ENCODE results near the gene RCCD1. TPM values are rescaled to one million over a fixed set of nuclear protein-coding genes. Genes with fewer than 3 reads are reported as not detected.

Gene RCCD1
- total RNA-seq, 2 experiments from 2014 or later: 28.9 to 37.4 TPM

DNA sequence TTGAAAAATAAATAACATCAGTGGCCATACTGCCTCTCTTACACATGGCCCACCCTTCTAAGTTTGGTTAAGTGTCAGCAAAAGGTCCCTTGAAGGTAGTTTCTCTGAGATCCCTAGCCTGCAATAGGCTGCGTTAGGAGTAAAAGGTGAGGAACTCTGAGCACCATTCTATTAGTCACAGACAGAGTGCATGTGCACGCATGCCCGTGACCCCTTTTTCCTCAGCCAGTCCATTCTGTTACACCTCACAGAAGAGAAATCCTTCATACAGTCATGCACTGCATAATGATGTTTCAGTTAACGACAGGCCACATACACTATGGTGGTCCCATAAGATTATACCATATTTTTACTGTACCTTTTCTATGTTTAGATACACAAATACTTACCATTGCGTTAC lies 12.5 kb downstream of the RCCD1 start:
- H3K27me3 Mint-ChIP-seq: no peaks in the 10 kb centered on the region
- H3K4me1 Mint-ChIP-seq: no peaks in the 10 kb centered on the region
- ChIA-PET POLR2A (no interaction called here), CTCF (interaction anchor here (0.6 to 1.5 kb wide), 2 partner anchors 12 to 31 kb away, joined by 5 read pairs; no protein-coding TSS in a partner anchor)
- H3K4me3 Mint-ChIP-seq: no peak overlapping the region
- intact Hi-C loops (cut with DNase I, micrococcal nuclease): no loop called here
- H3K27ac Mint-ChIP-seq: no peak overlapping the region
- ATAC-seq (no peak), DNase-seq (no peak)
- peaks cover 64% of the 10 kb centered on the region for H3K36me3 Mint-ChIP-seq (ENCODE audit: low read depth)
- no peaks in the 10 kb centered on the region for H3K9me3 Mint-ChIP-seq (ENCODE audit: low read depth)

DNA sequence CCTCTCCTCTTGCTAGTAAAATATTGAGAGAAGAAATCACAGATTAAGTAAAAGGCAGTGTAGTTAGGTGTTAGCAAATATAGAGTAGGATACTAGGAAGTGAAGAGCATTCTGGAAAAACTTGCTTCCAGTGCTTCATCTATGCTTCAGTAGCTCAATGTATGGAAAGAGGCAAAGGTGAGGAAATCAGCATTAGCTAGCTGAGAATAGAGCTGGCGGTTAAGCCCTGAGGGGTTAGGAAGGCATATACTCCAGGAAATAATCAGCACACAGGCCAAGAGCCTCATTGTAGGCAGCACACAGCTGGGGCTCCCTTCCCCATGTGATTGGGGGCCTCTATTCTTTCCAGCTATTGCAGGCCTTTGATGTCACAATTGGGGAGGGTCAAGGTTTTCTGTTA lies 13.8 kb downstream of the RCCD1 start:
- Mint-ChIP-seq H3K9me3 (ENCODE audit: low read depth) (no peaks in the 10 kb centered on the region), H3K36me3 (ENCODE audit: low read depth) (peaks cover 60% of the 10 kb centered on the region), H3K4me1 (no peaks in the 10 kb centered on the region), H3K27ac (no peak overlapping the region), H3K4me3 (no peak overlapping the region), H3K27me3 (no peaks in the 10 kb centered on the region)
- CTCF ChIA-PET: interaction anchor here (1.2 to 3.3 kb wide), 2 partner anchors 11 to 14 kb away, joined by 3 to 19 read pairs; partner anchors contain the start of gene RCCD1
- POLR2A ChIA-PET: no interaction called here
- no peak for DNase-seq
- intact Hi-C loops (cut with DNase I, micrococcal nuclease): no loop called here
- ATAC-seq: no peak

DNA sequence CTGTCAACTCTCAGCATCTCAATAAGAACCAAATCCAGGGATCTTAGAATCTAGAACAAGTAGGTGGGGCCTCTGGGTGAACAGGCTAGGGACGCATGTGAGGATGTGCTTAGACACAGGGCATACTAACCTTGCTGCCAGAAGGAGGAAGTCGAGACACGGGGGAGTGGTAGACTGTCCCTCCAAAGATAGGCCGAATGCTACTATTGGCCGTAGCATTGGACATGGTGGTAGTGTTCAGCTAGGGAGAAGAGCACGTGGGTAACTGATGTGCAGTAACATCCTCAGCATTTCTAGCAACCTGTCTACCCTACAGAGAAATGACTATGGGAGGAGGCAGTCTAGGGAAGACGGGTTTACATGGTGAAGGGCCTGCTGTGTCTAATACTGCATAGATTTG lies 15.6 kb downstream of the RCCD1 start:
- Mint-ChIP-seq H3K36me3 (ENCODE audit: low read depth) (peaks cover 62% of the 10 kb centered on the region), H3K9me3 (ENCODE audit: low read depth) (no peaks in the 10 kb centered on the region), H3K4me1 (no peaks in the 10 kb centered on the region), H3K27me3 (no peaks in the 10 kb centered on the region), H3K27ac (no peak overlapping the region), H3K4me3 (no peak overlapping the region)
- intact Hi-C loops (cut with DNase I, micrococcal nuclease): no loop called here
- no peak for DNase-seq
- no peak for ATAC-seq
- CTCF ChIA-PET: interaction anchor here (0.7 to 3.3 kb wide), 3 partner anchors 9 to 85 kb away, joined by 3 to 19 read pairs (median 3); no protein-coding TSS in a partner anchor
- POLR2A ChIA-PET: no interaction called here

DNA sequence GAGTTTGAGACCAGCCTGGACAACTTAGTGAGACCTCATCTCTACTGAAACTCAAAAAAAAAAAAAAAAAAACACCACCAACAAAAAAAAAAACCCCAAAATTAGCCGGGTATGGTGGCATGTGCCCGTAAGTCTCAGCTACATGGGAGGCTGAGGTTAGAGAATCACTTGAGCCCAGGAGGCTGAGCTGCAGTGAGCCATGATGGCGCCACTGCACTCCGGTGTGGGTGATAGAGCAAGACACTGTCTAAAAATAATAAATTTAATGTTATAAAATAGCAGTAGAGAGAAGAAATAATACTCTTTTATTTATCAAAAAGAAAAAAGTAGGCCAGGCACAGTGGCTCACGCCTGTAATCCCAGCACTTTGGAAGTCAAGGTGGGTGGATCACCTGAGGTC lies 17.4 kb downstream of the RCCD1 start:
- no peak overlapping the region for H3K4me3 Mint-ChIP-seq
- ChIA-PET POLR2A (interaction anchor here (0.7 to 1.4 kb wide), 2 partner anchors 9 to 33 kb away, joined by 4 to 6 read pairs; no protein-coding TSS in a partner anchor), CTCF (no interaction called here)
- no peaks in the 10 kb centered on the region for H3K4me1 Mint-ChIP-seq
- no peaks in the 10 kb centered on the region for H3K9me3 Mint-ChIP-seq (ENCODE audit: low read depth)
- H3K27ac Mint-ChIP-seq: no peak overlapping the region
- peaks cover 64% of the 10 kb centered on the region for H3K36me3 Mint-ChIP-seq (ENCODE audit: low read depth)
- intact Hi-C loops (cut with DNase I, micrococcal nuclease): no loop called here
- no peaks in the 10 kb centered on the region for H3K27me3 Mint-ChIP-seq
- ATAC-seq (no peak), DNase-seq (no peak)

DNA sequence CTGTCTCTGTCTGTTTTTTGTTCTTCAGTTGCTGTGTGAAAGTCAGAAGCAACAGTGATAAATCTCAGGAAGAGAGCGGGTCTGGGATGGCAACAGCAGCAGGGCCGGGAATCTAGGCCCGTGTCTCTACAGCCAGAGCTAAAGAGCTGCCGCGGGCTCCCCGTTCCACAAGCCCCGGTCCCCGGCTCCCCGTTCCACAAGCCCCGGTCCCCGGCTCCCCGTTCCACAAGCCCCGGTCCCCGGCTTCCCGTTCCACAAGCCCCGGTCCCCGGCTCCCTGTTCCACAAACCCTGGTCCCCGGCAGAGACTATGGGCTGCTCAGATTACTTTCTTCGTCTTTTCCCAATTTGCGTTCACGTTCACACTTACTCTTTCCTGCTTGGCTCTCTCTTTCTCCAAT lies 19.5 kb downstream of the RCCD1 start:
- ChIA-PET POLR2A (no interaction called here), CTCF (no interaction called here)
- ATAC-seq (no peak), DNase-seq (no peak)
- intact Hi-C loops (cut with DNase I, micrococcal nuclease): no loop called here
- Mint-ChIP-seq H3K36me3 (ENCODE audit: low read depth) (peaks cover 60% of the 10 kb centered on the region), H3K27ac (no peak overlapping the region), H3K4me1 (no peaks in the 10 kb centered on the region), H3K9me3 (ENCODE audit: low read depth) (no peaks in the 10 kb centered on the region), H3K4me3 (no peak overlapping the region), H3K27me3 (no peaks in the 10 kb centered on the region)

DNA sequence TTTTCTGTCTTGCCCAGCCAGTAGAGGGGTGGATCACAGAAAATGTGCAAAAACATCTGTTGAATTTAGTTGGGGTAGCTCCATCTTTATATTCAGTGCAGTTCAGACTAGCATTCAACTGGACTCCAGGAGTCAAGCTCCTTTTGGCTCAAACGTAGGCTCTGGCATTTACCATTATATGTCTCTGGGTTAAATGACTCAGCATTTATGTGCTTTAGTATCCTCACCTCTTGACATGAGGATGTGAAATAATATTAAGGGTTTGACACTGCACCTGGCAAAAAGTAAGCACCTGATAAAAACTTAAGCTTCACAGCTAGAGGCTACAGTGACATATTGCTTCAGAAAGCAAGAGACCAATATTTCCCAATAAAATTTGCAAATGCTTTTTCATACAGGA lies 24.9 kb downstream of the RCCD1 start:
- ChIA-PET CTCF (interaction anchor here (0.7 to 1.4 kb wide), 5 partner anchors 9 to 47 kb away, joined by 3 to 6 read pairs (median 5); partner anchors contain the start of gene HDDC3), POLR2A (interaction anchor here (1.2 to 1.5 kb wide), 2 partner anchors 13 to 54 kb away, joined by 3 to 4 read pairs; no protein-coding TSS in a partner anchor)
- intact Hi-C loops (cut with DNase I, micrococcal nuclease): no loop called here
- Mint-ChIP-seq H3K9me3 (ENCODE audit: low read depth) (no peaks in the 10 kb centered on the region), H3K27ac (no peak overlapping the region), H3K27me3 (no peaks in the 10 kb centered on the region), H3K36me3 (ENCODE audit: low read depth) (peaks cover 78% of the 10 kb centered on the region), H3K4me1 (peaks cover 9% of the 10 kb centered on the region), H3K4me3 (no peak overlapping the region)
- no peak for ATAC-seq
- no peak for DNase-seq

DNA sequence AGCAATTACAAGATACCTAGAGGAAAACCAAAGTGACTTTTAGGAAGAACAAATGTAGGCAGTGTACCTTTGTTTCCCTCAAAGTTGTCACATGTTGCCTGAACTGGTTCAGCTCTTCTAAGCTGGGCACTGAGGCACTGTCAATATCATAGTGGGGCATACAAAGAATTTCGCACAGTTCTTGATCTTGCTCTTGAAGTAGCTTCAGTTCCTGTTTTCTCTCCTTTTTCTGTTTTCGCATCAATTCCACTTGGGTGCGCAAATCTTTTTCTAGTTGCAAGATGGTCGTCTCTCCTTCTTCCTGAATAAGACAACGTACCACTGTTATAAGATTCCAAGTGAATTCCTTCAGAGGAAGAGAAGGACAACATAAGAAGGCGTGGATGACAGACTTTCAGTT lies 27.0 kb downstream of the RCCD1 start:
- ChIA-PET POLR2A (interaction anchor here (0.7 to 1.0 kb wide), 2 partner anchors 10 to 1502 kb away, joined by 3 to 6 read pairs; no protein-coding TSS in a partner anchor), CTCF (interaction anchor here (1.1 to 1.4 kb wide), 3 partner anchors 25 to 290 kb away, joined by 3 to 6 read pairs (median 3); no protein-coding TSS in a partner anchor)
- DNase-seq: no peak
- Mint-ChIP-seq H3K27ac (no peak overlapping the region), H3K4me1 (peaks cover 9% of the 10 kb centered on the region), H3K36me3 (ENCODE audit: low read depth) (peaks cover 64% of the 10 kb centered on the region), H3K27me3 (no peaks in the 10 kb centered on the region), H3K4me3 (no peak overlapping the region), H3K9me3 (ENCODE audit: low read depth) (no peaks in the 10 kb centered on the region)
- intact Hi-C loops (cut with DNase I, micrococcal nuclease): no loop called here
- no peak for ATAC-seq

DNA sequence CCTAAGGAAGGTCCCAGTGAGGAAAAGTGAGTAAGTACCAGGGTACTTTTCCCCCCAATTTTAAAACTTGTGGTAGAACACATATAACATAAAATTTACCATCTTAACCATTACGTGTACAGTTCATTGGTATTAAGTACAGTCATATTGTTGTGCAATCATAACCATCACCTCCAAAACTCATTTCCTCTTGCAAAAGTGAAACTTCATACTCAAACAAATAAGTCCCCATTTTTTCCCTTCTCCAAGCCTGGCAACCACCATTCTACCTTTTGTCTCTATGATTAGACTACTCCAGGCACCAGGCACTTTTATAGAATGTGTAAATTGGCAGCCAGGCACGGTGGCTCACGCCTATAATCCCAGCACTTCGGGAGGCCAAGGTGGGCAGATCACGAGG lies 27.5 kb downstream of the RCCD1 start:
- Mint-ChIP-seq H3K4me3 (no peak overlapping the region), H3K4me1 (peaks cover 11% of the 10 kb centered on the region), H3K27ac (peak overlapping the region; percentile 32), H3K36me3 (ENCODE audit: low read depth) (peaks cover 62% of the 10 kb centered on the region), H3K9me3 (ENCODE audit: low read depth) (no peaks in the 10 kb centered on the region), H3K27me3 (no peaks in the 10 kb centered on the region)
- DNase-seq (no peak), ATAC-seq (peak; percentile 57)
- POLR2A ChIA-PET: no interaction called here
- intact Hi-C loops (cut with DNase I, micrococcal nuclease): no loop called here
- CTCF ChIA-PET: interaction anchor here (0.8 to 1.9 kb wide), 3 partner anchors 16 to 49 kb away, joined by 3 to 6 read pairs (median 3); no protein-coding TSS in a partner anchor

DNA sequence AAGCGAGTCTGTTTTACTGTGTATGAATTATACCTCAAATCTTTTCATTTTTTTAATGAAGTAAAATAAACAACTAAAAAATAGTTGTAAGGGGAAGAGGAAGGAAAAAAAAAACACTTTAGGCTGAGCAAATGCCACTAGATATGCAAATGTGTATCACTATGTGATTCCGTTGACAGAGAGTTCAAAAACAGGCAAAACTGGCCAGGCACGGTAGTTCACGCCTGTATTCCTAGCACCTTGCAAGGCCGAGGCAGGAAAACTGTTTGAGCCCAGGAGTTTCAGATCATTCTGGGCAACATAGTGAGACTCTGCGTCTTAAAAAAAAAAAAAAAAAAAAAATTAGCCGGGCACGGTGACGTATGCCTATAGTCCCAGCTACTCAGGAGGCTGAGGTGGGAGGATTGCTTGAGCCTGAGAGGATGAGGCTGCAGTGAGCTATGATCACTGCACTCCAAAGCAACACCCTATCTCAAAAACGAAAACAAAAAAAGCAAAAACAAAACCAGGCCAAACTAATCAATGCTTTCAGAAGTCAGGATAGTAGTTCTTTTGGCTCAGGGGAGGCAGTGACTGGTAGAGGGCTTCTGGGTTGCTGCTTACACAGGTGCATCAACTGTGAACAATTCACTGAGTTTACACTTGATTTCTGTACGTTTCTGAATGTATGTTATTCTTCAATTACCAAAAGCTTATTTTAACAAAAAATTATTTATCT lies 32.3 kb downstream of the RCCD1 start:
- Mint-ChIP-seq H3K4me3 (no peak overlapping the region), H3K27ac (no peak overlapping the region), H3K36me3 (ENCODE audit: low read depth) (peaks cover 31% of the 10 kb centered on the region), H3K27me3 (no peaks in the 10 kb centered on the region), H3K9me3 (ENCODE audit: low read depth) (no peaks in the 10 kb centered on the region), H3K4me1 (peaks cover 26% of the 10 kb centered on the region)
- DNase-seq (no peak), ATAC-seq (no peak)
- POLR2A ChIA-PET: no interaction called here
- intact Hi-C loops (cut with DNase I, micrococcal nuclease): no loop called here
- CTCF ChIA-PET: interaction anchor here (1.1 to 3.6 kb wide), 6 partner anchors 28 to 84 kb away, joined by 4 to 11 read pairs (median 5); partner anchors contain the start of genes HDDC3, MAN2A2 and UNC45A

DNA sequence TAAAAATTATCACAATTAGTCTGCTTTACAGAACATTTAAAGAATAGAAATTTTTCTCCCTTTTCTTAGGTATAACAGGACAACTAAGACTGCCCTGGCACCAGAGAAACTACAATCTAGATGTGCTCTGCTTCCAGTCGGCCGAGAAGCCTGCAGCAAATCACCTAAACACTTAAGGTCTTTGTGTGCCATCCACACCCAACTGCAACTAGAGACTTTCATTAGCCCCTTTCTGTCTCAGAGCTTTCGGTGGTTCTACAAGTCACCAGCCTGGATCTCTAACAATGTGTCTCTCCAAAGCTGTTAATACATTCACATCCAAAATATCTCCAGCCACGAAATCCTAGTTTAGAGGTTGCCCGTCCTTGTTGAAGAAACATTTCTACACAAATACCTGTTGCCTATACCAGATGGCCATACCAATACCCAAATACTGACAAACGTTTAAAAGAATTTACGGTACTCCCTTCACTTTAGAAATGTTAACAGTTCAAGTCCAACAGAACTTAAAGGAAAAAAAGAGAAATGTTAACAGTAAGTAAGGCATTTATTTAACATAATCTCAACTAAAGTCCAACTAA lies 33.0 kb downstream of the RCCD1 start:
- H3K4me1 Mint-ChIP-seq: peaks cover 28% of the 10 kb centered on the region
- intact Hi-C loops (cut with DNase I, micrococcal nuclease): no loop called here
- no peaks in the 10 kb centered on the region for H3K27me3 Mint-ChIP-seq
- H3K36me3 Mint-ChIP-seq (ENCODE audit: low read depth): peaks cover 29% of the 10 kb centered on the region
- no peaks in the 10 kb centered on the region for H3K9me3 Mint-ChIP-seq (ENCODE audit: low read depth)
- ChIA-PET CTCF (interaction anchor here (0.9 to 3.6 kb wide), 4 partner anchors 31 to 55 kb away, joined by 3 to 11 read pairs (median 6); partner anchors contain the start of genes HDDC3 and UNC45A), POLR2A (no interaction called here)
- no peak for DNase-seq
- no peak overlapping the region for H3K27ac Mint-ChIP-seq
- no peak overlapping the region for H3K4me3 Mint-ChIP-seq
- no peak for ATAC-seq

DNA sequence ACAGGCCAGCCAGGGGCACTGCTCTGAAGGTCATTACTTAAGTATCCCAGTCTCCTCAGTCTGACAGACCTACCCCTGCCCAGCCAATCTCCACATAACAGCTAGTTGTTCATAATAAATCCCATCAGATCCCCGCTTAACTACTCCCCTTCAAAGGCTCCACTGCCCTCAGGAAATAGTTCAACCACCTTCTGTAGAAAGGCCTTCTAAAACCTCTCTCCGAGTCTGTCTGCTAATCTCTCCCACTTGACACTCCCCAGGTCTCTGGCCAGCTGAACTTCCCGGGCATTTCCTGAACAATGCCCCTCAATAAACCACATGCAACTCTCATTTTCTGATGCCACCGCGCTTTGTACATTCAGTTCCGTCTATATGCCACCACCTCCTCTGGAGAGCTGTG lies 33.6 kb downstream of the RCCD1 start:
- DNase-seq (no peak), ATAC-seq (no peak)
- Mint-ChIP-seq H3K4me3 (no peak overlapping the region), H3K9me3 (ENCODE audit: low read depth) (no peaks in the 10 kb centered on the region), H3K4me1 (peaks cover 24% of the 10 kb centered on the region), H3K36me3 (ENCODE audit: low read depth) (peaks cover 27% of the 10 kb centered on the region), H3K27me3 (no peaks in the 10 kb centered on the region), H3K27ac (no peak overlapping the region)
- intact Hi-C loops (cut with DNase I, micrococcal nuclease): no loop called here
- ChIA-PET CTCF (interaction anchor here (0.9 to 3.6 kb wide), 4 partner anchors 32 to 56 kb away, joined by 3 to 11 read pairs (median 6); partner anchors contain the start of genes HDDC3 and UNC45A), POLR2A (no interaction called here)
